ENCODE measurements around the gene ANGPTL4.

The ANGPTL4 gene

GRCh38 chr19:8321986-8322637 lies 41.8 kb upstream of the ANGPTL4 start:
- Histone ChIP-seq H2BK120ac (ENCODE audit: low read depth, low read length) (no peak overlapping the region), H3K18ac (ENCODE audit: low read depth in 1 of 2, low read length in 2 of 2) (peak overlapping the region in 1 of 2 experiments; percentile 76), H3K4me1 (ENCODE audit: control insufficient read depth, insufficient read depth, low read depth, low read length) (peaks cover 18% of the 10 kb centered on the region), H3K4me3 (ENCODE audit: insufficient read depth in 1 of 2, low read depth in 1 of 2, low read length in 2 of 2) (peak overlapping the region; percentile 76 to 98), H3K9ac (ENCODE audit: low read length) (peak overlapping the region; percentile 99), H3K79me1 (replicated peaks; ENCODE audit: low read length, poor library complexity, severe bottlenecking) (peaks cover 7% of the 10 kb centered on the region), H3K36me3 (ENCODE audit: control insufficient read depth in 1 of 2, insufficient read depth in 2 of 2, low read depth in 1 of 2, low read length in 2 of 2) (peaks cover 22 to 26% of the 10 kb centered on the region in 2 experiments), H2AK5ac (ENCODE audit: low read length, severe bottlenecking) (no peak overlapping the region), H3K14ac (ENCODE audit: low read length in 2 of 2) (peak overlapping the region in 1 of 2 experiments; percentile 4), H2BK15ac (ENCODE audit: low read depth, poor library complexity, severe bottlenecking) (no peak overlapping the region), H2BK5ac (ENCODE audit: low read depth, low read length, poor library complexity, severe bottlenecking) (no peak overlapping the region), H3K27ac (ENCODE audit: low read length, poor library complexity, severe bottlenecking) (no peak overlapping the region), H2AFZ (ENCODE audit: low read depth, low read length) (no peak overlapping the region), H4K8ac (ENCODE audit: low read length) (peak overlapping the region; percentile 12), H3K9me3 (ENCODE audit: control insufficient read depth, low read length) (peaks cover 5% of the 10 kb centered on the region), H3K4ac (ENCODE audit: low read depth in 1 of 2, low read length in 2 of 2) (peak overlapping the region in 1 of 2 experiments; percentile 5), H4K91ac (ENCODE audit: low read length) (no peak overlapping the region), H3K4me2 (ENCODE audit: low read length, poor library complexity, severe bottlenecking) (peak overlapping the region; percentile 32), H3K23ac (ENCODE audit: low read length in 2 of 2) (no peak overlapping the region), H3K27me3 (ENCODE audit: control insufficient read depth in 1 of 2, insufficient read depth in 1 of 2, low read length in 2 of 2) (no peaks in the 10 kb centered on the region), H2BK12ac (ENCODE audit: low read length in 2 of 2) (no peak overlapping the region)
- whole genome bisulfite sequencing = 21% methylated on average over 24 of the region's 30 CpGs
- DNase-seq = peak; percentile 18

GRCh38 chr19:8322638-8322997 lies 41.3 kb upstream of the ANGPTL4 start:
- H3K4me2 ChIP-seq (ENCODE audit: low read length, poor library complexity, severe bottlenecking) = peak overlapping the region; percentile 32
- peaks cover 0 to under 1% of the 10 kb centered on the region in 2 experiments for H3K27me3 ChIP-seq (ENCODE audit: control insufficient read depth in 1 of 2, insufficient read depth in 1 of 2, low read length in 2 of 2)
- H3K4me1 ChIP-seq (ENCODE audit: control insufficient read depth, insufficient read depth, low read depth, low read length) = peaks cover 18% of the 10 kb centered on the region
- peaks cover 5% of the 10 kb centered on the region for H3K79me1 ChIP-seq (replicated peaks; ENCODE audit: low read length, poor library complexity, severe bottlenecking)
- peaks cover 21 to 22% of the 10 kb centered on the region in 2 experiments for H3K36me3 ChIP-seq (ENCODE audit: control insufficient read depth in 1 of 2, insufficient read depth in 2 of 2, low read depth in 1 of 2, low read length in 2 of 2)
- no peak for DNase-seq
- 81% methylated on average over 7 of the region's 7 CpGs for WGBS
- H3K4me3 ChIP-seq (ENCODE audit: insufficient read depth in 1 of 2, low read depth in 1 of 2, low read length in 2 of 2) = peak overlapping the region; percentile 1 to 98
- H2BK5ac ChIP-seq (ENCODE audit: low read depth, low read length, poor library complexity, severe bottlenecking) = no peak overlapping the region
- no peak overlapping the region for H4K91ac ChIP-seq (ENCODE audit: low read length)
- H3K27ac ChIP-seq (ENCODE audit: low read length, poor library complexity, severe bottlenecking) = no peak overlapping the region
- H3K18ac ChIP-seq (ENCODE audit: low read depth in 1 of 2, low read length in 2 of 2) = no peak overlapping the region
- no peak overlapping the region for H3K4ac ChIP-seq (ENCODE audit: low read depth in 1 of 2, low read length in 2 of 2)
- no peak overlapping the region for H2BK120ac ChIP-seq (ENCODE audit: low read depth, low read length)
- peaks cover 6% of the 10 kb centered on the region for H3K9me3 ChIP-seq (ENCODE audit: control insufficient read depth, low read length)
- H2BK15ac ChIP-seq (ENCODE audit: low read depth, poor library complexity, severe bottlenecking) = no peak overlapping the region
- H3K14ac ChIP-seq (ENCODE audit: low read length in 2 of 2) = no peak overlapping the region
- H2AK5ac ChIP-seq (ENCODE audit: low read length, severe bottlenecking) = no peak overlapping the region
- H2AFZ ChIP-seq (ENCODE audit: low read depth, low read length) = no peak overlapping the region
- H3K23ac ChIP-seq (ENCODE audit: low read length in 2 of 2) = no peak overlapping the region
- no peak overlapping the region for H2BK12ac ChIP-seq (ENCODE audit: low read length in 2 of 2)
- H3K9ac ChIP-seq (ENCODE audit: low read length) = peak overlapping the region; percentile 99
- no peak overlapping the region for H4K8ac ChIP-seq (ENCODE audit: low read length)

GRCh38 chr19:8323781-8324185 lies 40.2 kb upstream of the ANGPTL4 start:
- no peak overlapping the region for H4K8ac ChIP-seq (ENCODE audit: low read length)
- H3K18ac ChIP-seq (ENCODE audit: low read depth in 1 of 2, low read length in 2 of 2) = no peak overlapping the region
- H3K36me3 ChIP-seq (ENCODE audit: control insufficient read depth in 1 of 2, insufficient read depth in 2 of 2, low read depth in 1 of 2, low read length in 2 of 2) = peaks cover 21 to 22% of the 10 kb centered on the region in 2 experiments
- H3K4me1 ChIP-seq (ENCODE audit: control insufficient read depth, insufficient read depth, low read depth, low read length) = peaks cover 19% of the 10 kb centered on the region
- no peak overlapping the region for H3K23ac ChIP-seq (ENCODE audit: low read length in 2 of 2)
- no peak overlapping the region for H3K9ac ChIP-seq (ENCODE audit: low read length)
- no peak for DNase-seq
- no peak overlapping the region for H2AFZ ChIP-seq (ENCODE audit: low read depth, low read length)
- H3K27me3 ChIP-seq (ENCODE audit: control insufficient read depth in 1 of 2, insufficient read depth in 1 of 2, low read length in 2 of 2) = peaks cover 0 to 9% of the 10 kb centered on the region in 2 experiments
- no peak overlapping the region for H2BK120ac ChIP-seq (ENCODE audit: low read depth, low read length)
- H2BK5ac ChIP-seq (ENCODE audit: low read depth, low read length, poor library complexity, severe bottlenecking) = no peak overlapping the region
- no peak overlapping the region for H2AK5ac ChIP-seq (ENCODE audit: low read length, severe bottlenecking)
- no peak overlapping the region for H3K4me2 ChIP-seq (ENCODE audit: low read length, poor library complexity, severe bottlenecking)
- H3K4ac ChIP-seq (ENCODE audit: low read depth in 1 of 2, low read length in 2 of 2) = no peak overlapping the region
- no peak overlapping the region for H2BK15ac ChIP-seq (ENCODE audit: low read depth, poor library complexity, severe bottlenecking)
- no peak overlapping the region for H3K4me3 ChIP-seq (ENCODE audit: insufficient read depth in 1 of 2, low read depth in 1 of 2, low read length in 2 of 2)
- 96% methylated on average over 1 of the region's 1 CpG for WGBS
- peaks cover 6% of the 10 kb centered on the region for H3K9me3 ChIP-seq (ENCODE audit: control insufficient read depth, low read length)
- H4K91ac ChIP-seq (ENCODE audit: low read length) = no peak overlapping the region
- no peak overlapping the region for H3K27ac ChIP-seq (ENCODE audit: low read length, poor library complexity, severe bottlenecking)
- H3K14ac ChIP-seq (ENCODE audit: low read length in 2 of 2) = no peak overlapping the region
- no peak overlapping the region for H2BK12ac ChIP-seq (ENCODE audit: low read length in 2 of 2)
- H3K79me1 ChIP-seq (replicated peaks; ENCODE audit: low read length, poor library complexity, severe bottlenecking) = peaks cover 4% of the 10 kb centered on the region

- Histone ChIP-seq H3K27ac (ENCODE audit: low read length, poor library complexity, severe bottlenecking) (no peak overlapping the region), H3K18ac (ENCODE audit: low read depth in 1 of 2, low read length in 2 of 2) (no peak overlapping the region), H2AK5ac (ENCODE audit: low read length, severe bottlenecking) (no peak overlapping the region), H4K91ac (ENCODE audit: low read length) (peak overlapping the region; percentile 12), H3K4me2 (ENCODE audit: low read length, poor library complexity, severe bottlenecking) (no peak overlapping the region), H3K14ac (ENCODE audit: low read length in 2 of 2) (no peak overlapping the region), H3K9me3 (ENCODE audit: control insufficient read depth, low read length) (peaks cover 6% of the 10 kb centered on the region), H3K23ac (ENCODE audit: low read length in 2 of 2) (no peak overlapping the region), H4K8ac (ENCODE audit: low read length) (no peak overlapping the region), H3K9ac (ENCODE audit: low read length) (no peak overlapping the region), H2BK15ac (ENCODE audit: low read depth, poor library complexity, severe bottlenecking) (no peak overlapping the region), H3K27me3 (ENCODE audit: control insufficient read depth in 1 of 2, insufficient read depth in 1 of 2, low read length in 2 of 2) (peaks cover 0 to 9% of the 10 kb centered on the region in 2 experiments), H3K4me3 (ENCODE audit: insufficient read depth in 1 of 2, low read depth in 1 of 2, low read length in 2 of 2) (no peak overlapping the region), H2BK12ac (ENCODE audit: low read length in 2 of 2) (no peak overlapping the region), H3K36me3 (ENCODE audit: control insufficient read depth in 1 of 2, insufficient read depth in 2 of 2, low read depth in 1 of 2, low read length in 2 of 2) (peaks cover 21 to 22% of the 10 kb centered on the region in 2 experiments), H2BK5ac (ENCODE audit: low read depth, low read length, poor library complexity, severe bottlenecking) (no peak overlapping the region), H2BK120ac (ENCODE audit: low read depth, low read length) (no peak overlapping the region), H3K79me1 (replicated peaks; ENCODE audit: low read length, poor library complexity, severe bottlenecking) (peaks cover 2% of the 10 kb centered on the region), H3K4ac (ENCODE audit: low read depth in 1 of 2, low read length in 2 of 2) (no peak overlapping the region), H2AFZ (ENCODE audit: low read depth, low read length) (no peak overlapping the region), H3K4me1 (ENCODE audit: control insufficient read depth, insufficient read depth, low read depth, low read length) (peaks cover 19% of the 10 kb centered on the region)
- no peak for DNase-seq
- WGBS = 88% methylated on average over 15 of the region's 17 CpGs
Measured at GRCh38 chr19:8324186-8325050, 39.5 kb upstream of the ANGPTL4 start.

All from mesenchymal stem cell (in vitro differentiated cells and primary cell).